Measurements from ENCODE around the gene MTHFSD.

The MTHFSD gene

GRCh38 chr16:86578061-86578599 is 23.1 kb upstream of the MTHFSD start, which contains the start of gene FOXL1:
TSS of gene FOXL1 (plus strand) at chr16:86578549. CDS start at chr16:86578724, 175 bp downstream.
- no peaks in the 10 kb centered on the region for H3K79me2 ChIP-seq (ENCODE audit: low read length)
- no peak for DNase-seq
- no peak within 1 kb of the TSS for H2AFZ ChIP-seq (ENCODE audit: low read length)
- H3K4me1 ChIP-seq (ENCODE audit: low read length) = no peaks in the 10 kb centered on the region
- H3K9me2 ChIP-seq (replicated peaks; ENCODE audit: insufficient read depth, low read length) = no peaks in the 10 kb centered on the region
- H3K36me3 ChIP-seq (replicated peaks; ENCODE audit: insufficient read depth, low read length) = no peaks in the 10 kb centered on the region
- H3K9me3 ChIP-seq (replicated peaks; ENCODE audit: insufficient read depth, low read length) = no peaks in the 10 kb centered on the region
- no peak within 1 kb of the TSS for H3K9ac ChIP-seq (ENCODE audit: low read length)
- no peaks in the 10 kb centered on the region for H4K20me1 ChIP-seq (ENCODE audit: insufficient read depth, low read length)
- H3K4me2 ChIP-seq (ENCODE audit: low read depth, low read length) = no peak within 1 kb of the TSS
- no peak within 1 kb of the TSS for H3K27ac ChIP-seq (ENCODE audit: low read length)
- H3K27me3 ChIP-seq (replicated peaks; ENCODE audit: insufficient read depth, low read length) = peaks cover 56% of the 10 kb centered on the region
- TF ChIP-seq CTCF (IDR thresholded peaks at IDR 0.05; ENCODE audit: low read length) = no peak
- TF ChIP-seq EZH2phosphoT487 (IDR thresholded peaks at IDR 0.05; ENCODE audit: low read length) = no peak
- no peak for TF ChIP-seq EZH2 (optimal IDR thresholded peaks at IDR 0.05; ENCODE audit: low read depth, low read length)
- no peak within 1 kb of the TSS for H3K4me3 ChIP-seq (ENCODE audit: low read length)
- H3F3A ChIP-seq (ENCODE audit: insufficient read depth, low read length) = no peaks in the 10 kb centered on the region

GRCh38 chr16:86577314-86577971 is 22.4 kb upstream of the MTHFSD start:
- Histone ChIP-seq H3K79me2 (ENCODE audit: low read length) (no peaks in the 10 kb centered on the region), H2AFZ (ENCODE audit: low read length) (no peak overlapping the region), H3K27ac (ENCODE audit: low read length) (no peak overlapping the region), H3K27me3 (replicated peaks; ENCODE audit: insufficient read depth, low read length) (peaks cover 54% of the 10 kb centered on the region), H3K4me1 (ENCODE audit: low read length) (no peaks in the 10 kb centered on the region), H3K9ac (ENCODE audit: low read length) (no peak overlapping the region), H3K36me3 (replicated peaks; ENCODE audit: insufficient read depth, low read length) (no peaks in the 10 kb centered on the region), H3K4me3 (ENCODE audit: low read length) (no peak overlapping the region), H4K20me1 (ENCODE audit: insufficient read depth, low read length) (no peaks in the 10 kb centered on the region), H3K4me2 (ENCODE audit: low read depth, low read length) (no peak overlapping the region), H3K9me2 (replicated peaks; ENCODE audit: insufficient read depth, low read length) (no peaks in the 10 kb centered on the region), H3F3A (ENCODE audit: insufficient read depth, low read length) (no peaks in the 10 kb centered on the region), H3K9me3 (replicated peaks; ENCODE audit: insufficient read depth, low read length) (no peaks in the 10 kb centered on the region)
- no peak for TF ChIP-seq EZH2 (optimal IDR thresholded peaks at IDR 0.05; ENCODE audit: low read depth, low read length)
- no peak for TF ChIP-seq EZH2phosphoT487 (IDR thresholded peaks at IDR 0.05; ENCODE audit: low read length)
- TF ChIP-seq CTCF (IDR thresholded peaks at IDR 0.05; ENCODE audit: low read length) = no peak
- DNase-seq = no peak

GRCh38 chr16:86576591-86577313 is 21.7 kb upstream of the MTHFSD start:
- no peak overlapping the region for H3K27ac ChIP-seq (ENCODE audit: low read length)

More at GRCh38 chr16:86576591-86577313, 21.7 kb upstream of the MTHFSD start:
- H3K4me2 ChIP-seq (ENCODE audit: low read depth, low read length) = no peak overlapping the region
- no peak overlapping the region for H2AFZ ChIP-seq (ENCODE audit: low read length)
- TF ChIP-seq EZH2phosphoT487 (IDR thresholded peaks at IDR 0.05; ENCODE audit: low read length) = no peak
- TF ChIP-seq CTCF (IDR thresholded peaks at IDR 0.05; ENCODE audit: low read length) = no peak
- TF ChIP-seq EZH2 (optimal IDR thresholded peaks at IDR 0.05; ENCODE audit: low read depth, low read length) = no peak
- H3K9ac ChIP-seq (ENCODE audit: low read length) = no peak overlapping the region
- DNase-seq = no peak
- no peaks in the 10 kb centered on the region for H3K9me2 ChIP-seq (replicated peaks; ENCODE audit: insufficient read depth, low read length)
- no peaks in the 10 kb centered on the region for H3F3A ChIP-seq (ENCODE audit: insufficient read depth, low read length)
- no peaks in the 10 kb centered on the region for H3K4me1 ChIP-seq (ENCODE audit: low read length)
- no peaks in the 10 kb centered on the region for H3K79me2 ChIP-seq (ENCODE audit: low read length)
- H3K36me3 ChIP-seq (replicated peaks; ENCODE audit: insufficient read depth, low read length) = no peaks in the 10 kb centered on the region
- no peaks in the 10 kb centered on the region for H4K20me1 ChIP-seq (ENCODE audit: insufficient read depth, low read length)
- H3K27me3 ChIP-seq (replicated peaks; ENCODE audit: insufficient read depth, low read length) = peaks cover 55% of the 10 kb centered on the region
- H3K4me3 ChIP-seq (ENCODE audit: low read length) = no peak overlapping the region
- no peaks in the 10 kb centered on the region for H3K9me3 ChIP-seq (replicated peaks; ENCODE audit: insufficient read depth, low read length)

Measured in MM.1S (cell line).